ENCODE measurements around the gene SCNN1G.
"Not testable (repeated sequence)": the region's sequence is repeated elsewhere in the genome, so short reads cannot be mapped to it uniquely, and the experiment has no call there.

Gene SCNN1G

GRCh38 chr16:23207485-23207884 is 24.9 kb downstream of the SCNN1G start:
- DNase-seq = no peak

- DNase-seq = no peak
Observed at GRCh38 chr16:23209606-23210005, 27.1 kb downstream of the SCNN1G start.

GRCh38 chr16:23213831-23214230 is 31.3 kb downstream of the SCNN1G start:
- DNase-seq = no peak

- no peak for DNase-seq
Observed at GRCh38 chr16:23214796-23215195, 32.3 kb downstream of the SCNN1G start.

- DNase-seq = no peak
Observed at GRCh38 chr16:23215435-23215834, 32.9 kb downstream of the SCNN1G start.

- DNase-seq = no peak
Observed at GRCh38 chr16:23216658-23217246, 34.2 kb downstream of the SCNN1G start.

GRCh38 chr16:23217646-23218045 is 35.1 kb downstream of the SCNN1G start:
- DNase-seq = no peak

- no peak for DNase-seq
Observed at GRCh38 chr16:23222929-23223328, 40.4 kb downstream of the SCNN1G start.

- DNase-seq = no peak
Observed at GRCh38 chr16:23223368-23223767, 40.8 kb downstream of the SCNN1G start.

- DNase-seq = no peak
Observed at GRCh38 chr16:23225109-23225508, 42.6 kb downstream of the SCNN1G start.

GRCh38 chr16:23225634-23226033 is 43.1 kb downstream of the SCNN1G start:
- DNase-seq = no peak

- DNase-seq = no peak
Observed at GRCh38 chr16:23227529-23227928, 45.0 kb downstream of the SCNN1G start.

- no peak for DNase-seq
Observed at GRCh38 chr16:23229714-23230113, 47.2 kb downstream of the SCNN1G start.

- DNase-seq = no peak
Observed at GRCh38 chr16:23232806-23233205, 50.3 kb downstream of the SCNN1G start.

GRCh38 chr16:23235176-23235575 is 52.6 kb downstream of the SCNN1G start:
- no peak for DNase-seq

GRCh38 chr16:23236983-23237382 is 54.4 kb downstream of the SCNN1G start:
- DNase-seq = no peak

- DNase-seq = no peak
Observed at GRCh38 chr16:23240994-23241393, 58.4 kb downstream of the SCNN1G start.

GRCh38 chr16:23244122-23244521 is 61.6 kb downstream of the SCNN1G start:
- no peak for DNase-seq

- DNase-seq = no peak
Observed at GRCh38 chr16:23245268-23245667, 62.7 kb downstream of the SCNN1G start.

GRCh38 chr16:23248261-23249194 is 66.0 kb downstream of the SCNN1G start:
- DNase-seq = no peak

- DNase-seq = no peak
Observed at GRCh38 chr16:23249830-23250229, 67.3 kb downstream of the SCNN1G start.

- no peak for DNase-seq
Observed at GRCh38 chr16:23252310-23252709, 69.8 kb downstream of the SCNN1G start.

- DNase-seq = not testable (repeated sequence)
Observed at GRCh38 chr16:23253650-23254049, 71.1 kb downstream of the SCNN1G start.

- no peak for DNase-seq
Observed at GRCh38 chr16:23254338-23254737, 71.8 kb downstream of the SCNN1G start.

Data from kidney glomerular epithelial cell (primary cell).